Measurements from ENCODE around the gene GK2.

GK2 gene

GRCh38 chr4:79408063-79408462, at the start of gene GK2:
TSS of gene GK2 (minus strand) at chr4:79408228. CDS start at chr4:79408200, 28 bp downstream.
- DNase-seq (ENCODE audit: low read depth), result no peak

- DNase-seq (ENCODE audit: low read depth), result no peak
Observed at GRCh38 chr4:79455216-79455615, 47.2 kb upstream of the GK2 start.

GRCh38 chr4:79454656-79455055, 46.6 kb upstream of the GK2 start:
- no peak for DNase-seq (ENCODE audit: low read depth)

- DNase-seq (ENCODE audit: low read depth), result no peak
Observed at GRCh38 chr4:79450053-79450452, 42.0 kb upstream of the GK2 start.

GRCh38 chr4:79446145-79446544, 38.1 kb upstream of the GK2 start:
- DNase-seq (ENCODE audit: low read depth), result no peak

GRCh38 chr4:79445371-79445781, 37.3 kb upstream of the GK2 start:
- no peak for DNase-seq (ENCODE audit: low read depth)

GRCh38 chr4:79442422-79442821, 34.4 kb upstream of the GK2 start:
- DNase-seq (ENCODE audit: low read depth), result no peak

GRCh38 chr4:79439489-79439888, 31.5 kb upstream of the GK2 start:
- DNase-seq (ENCODE audit: low read depth), result no peak

- no peak for DNase-seq (ENCODE audit: low read depth)
Observed at GRCh38 chr4:79431839-79432238, 23.8 kb upstream of the GK2 start.

GRCh38 chr4:79429113-79429903, 21.3 kb upstream of the GK2 start:
- no peak for DNase-seq (ENCODE audit: low read depth)

- no peak for DNase-seq (ENCODE audit: low read depth)
Observed at GRCh38 chr4:79426989-79427388, 19.0 kb upstream of the GK2 start.

GRCh38 chr4:79425586-79425985, 17.6 kb upstream of the GK2 start:
- no peak for DNase-seq (ENCODE audit: low read depth)

GRCh38 chr4:79421483-79421882, 13.5 kb upstream of the GK2 start:
- DNase-seq (ENCODE audit: low read depth), result no peak

GRCh38 chr4:79413886-79414285, 5.9 kb upstream of the GK2 start:
- DNase-seq (ENCODE audit: low read depth), result no peak

GRCh38 chr4:79413032-79413885, 5.2 kb upstream of the GK2 start:
- DNase-seq (ENCODE audit: low read depth), result no peak

GRCh38 chr4:79404666-79405065, 3.4 kb downstream of the GK2 start:
- no peak for DNase-seq (ENCODE audit: low read depth)

- DNase-seq (ENCODE audit: low read depth), result no peak
Observed at GRCh38 chr4:79403356-79403755, 4.7 kb downstream of the GK2 start.

GRCh38 chr4:79402332-79402851, 5.6 kb downstream of the GK2 start:
- DNase-seq (ENCODE audit: low read depth), result no peak

GRCh38 chr4:79399076-79399475, 9.0 kb downstream of the GK2 start:
- no peak for DNase-seq (ENCODE audit: low read depth)

- DNase-seq (ENCODE audit: low read depth), result no peak
Observed at GRCh38 chr4:79397951-79398350, 10.1 kb downstream of the GK2 start.

GRCh38 chr4:79396794-79397193, 11.2 kb downstream of the GK2 start:
- DNase-seq (ENCODE audit: low read depth), result no peak

- DNase-seq (ENCODE audit: low read depth), result no peak
Observed at GRCh38 chr4:79395841-79396240, 12.2 kb downstream of the GK2 start.

- no peak for DNase-seq (ENCODE audit: low read depth)
Observed at GRCh38 chr4:79390890-79391289, 17.1 kb downstream of the GK2 start.
